WTC11 (cell line): ENCODE measurements around the gene SHD. TPM values are rescaled to one million over a fixed set of nuclear protein-coding genes. Genes with fewer than 3 reads are reported as not detected.
"Not testable (repeated sequence)": the region's sequence is repeated elsewhere in the genome, so short reads cannot be mapped to it uniquely, and the experiment has no call there.

ENCODE experiments used
- ATAC-seq: fragments of 200-7000 bp; cut with Tn5 transposase; 2 replicates; pipeline ENCODE4 v1.10.0; 2021; ENCODE audit warnings: mild to moderate bottlenecking, moderate library complexity
- CTCF ChIA-PET: fragments of 300-600 bp; sonication (Branson Sonifier 250); formaldehyde crosslinking; loops from one replicate; lab custom pipeline; 2021; ENCODE audit warnings: antibody characterized with exemption; lab: Charles Lee
- POLR2A ChIA-PET: fragments of 350-600 bp; sonication (Branson Sonifier 250); formaldehyde crosslinking; loops from one replicate; lab custom pipeline; 2021; ENCODE audit warnings: antibody characterized with exemption; lab: Charles Lee
- DNase-seq: peaks from one replicate; pipeline ENCODE4 v3.0.0; 2021; ENCODE audit warnings: low spot score
- H3K27ac Mint-ChIP-seq: 2 replicates; pipeline ENCODE4 v1.8.0; 2021; ENCODE audit warnings: mixed read lengths
- H3K27me3 Mint-ChIP-seq: 2 replicates; pipeline ENCODE4 v1.8.0; 2021; ENCODE audit warnings: low read depth, mild to moderate bottlenecking, moderate library complexity, mixed read lengths
- H3K36me3 Mint-ChIP-seq: 2 replicates; pipeline ENCODE4 v1.8.0; 2021; ENCODE audit warnings: mixed read lengths
- H3K4me1 Mint-ChIP-seq: 2 replicates; pipeline ENCODE4 v1.8.0; 2022; ENCODE audit warnings: mixed read lengths
- H3K4me3 Mint-ChIP-seq: 2 replicates; pipeline ENCODE4 v1.8.0; 2021; ENCODE audit warnings: mild to moderate bottlenecking, moderate library complexity, mixed read lengths
- H3K9me3 Mint-ChIP-seq: 2 replicates; pipeline ENCODE4 v1.8.0; 2021; ENCODE audit warnings: mixed read lengths
- EMX1 ChIP-seq: fragments of 250-450 bp; sonication (Bioruptor Pico); IDR thresholded peaks from 2 replicates; pipeline ENCODE4 v1.8.0; 2021; ENCODE audit warnings: mild to moderate bottlenecking
- ETV6 ChIP-seq: sonication (generic); formaldehyde crosslinking; IDR thresholded peaks from 2 replicates; pipeline ENCODE4 v1.8.1; 2022; ENCODE audit warnings: mild to moderate bottlenecking, missing genetic modification reagents
- FOXJ3 ChIP-seq: sonication (generic); formaldehyde crosslinking; IDR thresholded peaks from 2 replicates; pipeline ENCODE4 v1.9.0; 2021; ENCODE audit warnings: missing genetic modification reagents, mild to moderate bottlenecking, borderline replicate concordance
- FOXK1 ChIP-seq: sonication (generic); formaldehyde crosslinking; IDR thresholded peaks from 2 replicates; pipeline ENCODE4 v1.8.0; 2022; ENCODE audit warnings: mild to moderate bottlenecking, moderate library complexity, missing genetic modification reagents
- GRHL2 ChIP-seq: fragments of 250-450 bp; sonication (Bioruptor Pico); IDR thresholded peaks from 2 replicates; pipeline ENCODE4 v1.8.0; 2022; ENCODE audit warnings: mild to moderate bottlenecking, moderate library complexity; ENCODE audit not compliant: insufficient replicate concordance, severe bottlenecking
- JAZF1 ChIP-seq: fragments of 250-450 bp; sonication (Bioruptor Pico); IDR thresholded peaks from 2 replicates; pipeline ENCODE4 v1.9.0; 2021; ENCODE audit warnings: moderate library complexity, mild to moderate bottlenecking, inconsistent platforms
- NR1H2 ChIP-seq: sonication (generic); formaldehyde crosslinking; IDR thresholded peaks from 2 replicates; pipeline ENCODE4 v1.9.0; 2021; ENCODE audit warnings: mild to moderate bottlenecking, moderate library complexity, missing genetic modification reagents
- RORB ChIP-seq: fragments of 250-450 bp; sonication (Bioruptor Pico); IDR thresholded peaks from 2 replicates; pipeline ENCODE4 v1.9.0; 2021; ENCODE audit warnings: mild to moderate bottlenecking
- SOX15 ChIP-seq: fragments of 250-450 bp; sonication (Bioruptor Pico); IDR thresholded peaks from 2 replicates; pipeline ENCODE4 v1.9.0; 2021; ENCODE audit warnings: mild to moderate bottlenecking
- ZNF416 ChIP-seq: fragments of 250-450 bp; sonication (Bioruptor Pico); IDR thresholded peaks from 2 replicates; pipeline ENCODE4 v1.9.0; 2021; ENCODE audit warnings: mild to moderate bottlenecking, inconsistent platforms
- ZNF671 ChIP-seq: fragments of 250-450 bp; sonication (Bioruptor Pico); IDR thresholded peaks from 2 replicates; pipeline ENCODE4 v1.8.0; 2021; ENCODE audit warnings: mild to moderate bottlenecking
- total RNA-seq: library from RNA; stranded (reverse); gene quantifications from 3 replicates; pipeline ENCODE4 v1.2.3, GENCODE V29; 2021
- TF ChIP-seq, protein P1 (sequence below): sonication (generic); formaldehyde crosslinking; IDR thresholded peaks from 2 replicates; pipeline ENCODE4 v1.8.0; 2022; ENCODE audit warnings: missing genetic modification reagents
- TF ChIP-seq, protein P2 (sequence below): sonication (generic); formaldehyde crosslinking; IDR thresholded peaks from 2 replicates; pipeline ENCODE4 v1.8.1; 2023; ENCODE audit warnings: mild to moderate bottlenecking, missing genetic modification reagents
- TF ChIP-seq, protein P3 (sequence below): sonication (generic); formaldehyde crosslinking; IDR thresholded peaks from 2 replicates; pipeline ENCODE4 v1.8.0; 2023; ENCODE audit warnings: missing genetic modification reagents
- TF ChIP-seq, protein P4 (sequence below): fragments of 250-450 bp; sonication (Bioruptor Pico); IDR thresholded peaks from 2 replicates; pipeline ENCODE4 v1.9.0; 2021; ENCODE audit warnings: moderate library complexity, mild to moderate bottlenecking, inconsistent platforms, borderline replicate concordance
- TF ChIP-seq, protein P5 (sequence below): fragments of 250-450 bp; sonication (Bioruptor Pico); IDR thresholded peaks from 2 replicates; pipeline ENCODE4 v2.1.2; 2022; ENCODE audit warnings: mild to moderate bottlenecking, moderate library complexity
- TF ChIP-seq, protein P6 (sequence below): sonication (generic); formaldehyde crosslinking; IDR thresholded peaks from 2 replicates; pipeline ENCODE4 v1.8.1; 2022; ENCODE audit warnings: mild to moderate bottlenecking, missing genetic modification reagents, moderate library complexity, borderline replicate concordance
- TF ChIP-seq, protein P7 (sequence below): sonication (generic); formaldehyde crosslinking; IDR thresholded peaks from 2 replicates; pipeline ENCODE4 v1.8.0; 2023; ENCODE audit warnings: mild to moderate bottlenecking, missing genetic modification reagents
- TF ChIP-seq, protein P8 (sequence below): sonication (generic); formaldehyde crosslinking; conservative IDR thresholded peaks from 2 replicates; pipeline ENCODE4 v1.8.1; 2022; ENCODE audit warnings: mild to moderate bottlenecking, missing genetic modification reagents

The SHD gene
- total RNA-seq, 1 experiment from 2014 or later = 3.4 TPM

DNA sequence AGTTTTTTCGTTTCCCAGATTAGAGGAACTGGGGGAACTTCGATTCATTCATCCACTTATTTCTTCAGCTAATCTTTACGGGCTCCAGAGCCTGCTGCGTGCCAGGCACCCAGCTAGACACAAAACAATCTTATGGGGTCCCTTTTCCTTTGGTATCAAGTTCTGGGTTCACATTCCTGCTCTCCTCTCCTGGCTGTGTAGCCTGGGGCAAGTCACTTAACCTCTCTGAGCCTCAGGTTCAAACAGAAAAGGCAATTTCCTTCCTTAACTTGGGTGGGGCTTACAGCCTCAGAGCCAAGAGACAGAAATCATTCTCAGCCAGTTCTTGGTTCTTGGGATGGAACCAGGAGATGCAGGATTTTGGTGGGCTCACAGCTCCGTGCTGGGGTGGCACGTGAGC lies 5.9 kb downstream of the SHD start (continued):
- TF ChIP-seq, protein P1, sequence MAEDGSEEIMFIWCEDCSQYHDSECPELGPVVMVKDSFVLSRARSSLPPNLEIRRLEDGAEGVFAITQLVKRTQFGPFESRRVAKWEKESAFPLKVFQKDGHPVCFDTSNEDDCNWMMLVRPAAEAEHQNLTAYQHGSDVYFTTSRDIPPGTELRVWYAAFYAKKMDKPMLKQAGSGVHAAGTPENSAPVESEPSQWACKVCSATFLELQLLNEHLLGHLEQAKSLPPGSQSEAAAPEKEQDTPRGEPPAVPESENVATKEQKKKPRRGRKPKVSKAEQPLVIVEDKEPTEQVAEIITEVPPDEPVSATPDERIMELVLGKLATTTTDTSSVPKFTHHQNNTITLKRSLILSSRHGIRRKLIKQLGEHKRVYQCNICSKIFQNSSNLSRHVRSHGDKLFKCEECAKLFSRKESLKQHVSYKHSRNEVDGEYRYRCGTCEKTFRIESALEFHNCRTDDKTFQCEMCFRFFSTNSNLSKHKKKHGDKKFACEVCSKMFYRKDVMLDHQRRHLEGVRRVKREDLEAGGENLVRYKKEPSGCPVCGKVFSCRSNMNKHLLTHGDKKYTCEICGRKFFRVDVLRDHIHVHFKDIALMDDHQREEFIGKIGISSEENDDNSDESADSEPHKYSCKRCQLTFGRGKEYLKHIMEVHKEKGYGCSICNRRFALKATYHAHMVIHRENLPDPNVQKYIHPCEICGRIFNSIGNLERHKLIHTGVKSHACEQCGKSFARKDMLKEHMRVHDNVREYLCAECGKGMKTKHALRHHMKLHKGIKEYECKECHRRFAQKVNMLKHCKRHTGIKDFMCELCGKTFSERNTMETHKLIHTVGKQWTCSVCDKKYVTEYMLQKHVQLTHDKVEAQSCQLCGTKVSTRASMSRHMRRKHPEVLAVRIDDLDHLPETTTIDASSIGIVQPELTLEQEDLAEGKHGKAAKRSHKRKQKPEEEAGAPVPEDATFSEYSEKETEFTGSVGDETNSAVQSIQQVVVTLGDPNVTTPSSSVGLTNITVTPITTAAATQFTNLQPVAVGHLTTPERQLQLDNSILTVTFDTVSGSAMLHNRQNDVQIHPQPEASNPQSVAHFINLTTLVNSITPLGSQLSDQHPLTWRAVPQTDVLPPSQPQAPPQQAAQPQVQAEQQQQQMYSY (CRISPR knock-in tag) = no peak
- no peak for TF ChIP-seq EMX1
- TF ChIP-seq, protein P2, sequence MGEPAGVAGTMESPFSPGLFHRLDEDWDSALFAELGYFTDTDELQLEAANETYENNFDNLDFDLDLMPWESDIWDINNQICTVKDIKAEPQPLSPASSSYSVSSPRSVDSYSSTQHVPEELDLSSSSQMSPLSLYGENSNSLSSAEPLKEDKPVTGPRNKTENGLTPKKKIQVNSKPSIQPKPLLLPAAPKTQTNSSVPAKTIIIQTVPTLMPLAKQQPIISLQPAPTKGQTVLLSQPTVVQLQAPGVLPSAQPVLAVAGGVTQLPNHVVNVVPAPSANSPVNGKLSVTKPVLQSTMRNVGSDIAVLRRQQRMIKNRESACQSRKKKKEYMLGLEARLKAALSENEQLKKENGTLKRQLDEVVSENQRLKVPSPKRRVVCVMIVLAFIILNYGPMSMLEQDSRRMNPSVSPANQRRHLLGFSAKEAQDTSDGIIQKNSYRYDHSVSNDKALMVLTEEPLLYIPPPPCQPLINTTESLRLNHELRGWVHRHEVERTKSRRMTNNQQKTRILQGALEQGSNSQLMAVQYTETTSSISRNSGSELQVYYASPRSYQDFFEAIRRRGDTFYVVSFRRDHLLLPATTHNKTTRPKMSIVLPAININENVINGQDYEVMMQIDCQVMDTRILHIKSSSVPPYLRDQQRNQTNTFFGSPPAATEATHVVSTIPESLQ (CRISPR knock-in tag) = no peak

DNA sequence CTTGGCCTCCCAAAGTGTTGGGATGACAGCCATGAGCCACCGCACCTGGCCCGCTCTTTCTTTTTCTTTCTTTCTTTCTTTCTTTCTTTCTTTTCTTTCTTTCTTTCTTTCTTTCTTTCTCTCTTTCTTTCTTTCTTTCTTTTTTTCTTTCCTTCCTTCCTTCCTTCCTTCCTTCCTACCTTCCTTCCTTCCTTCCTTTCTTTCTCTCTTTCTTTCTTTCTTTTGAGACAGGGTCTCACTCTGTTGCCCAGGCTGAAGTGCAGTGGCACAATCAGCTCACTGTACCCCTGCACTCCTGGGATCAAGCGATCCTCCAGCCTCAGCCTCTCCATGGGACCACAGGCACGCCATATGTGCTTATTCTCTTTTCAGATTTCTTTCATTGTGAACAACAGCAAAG lies 7.1 kb downstream of the SHD start:
- POLR2A ChIA-PET, ATAC-seq, H3K27ac Mint-ChIP-seq, H3K4me3 Mint-ChIP-seq, H3K36me3 Mint-ChIP-seq, H3K9me3 Mint-ChIP-seq, H3K4me1 Mint-ChIP-seq, DNase-seq: not testable (repeated sequence)
- CTCF ChIA-PET = interaction anchor here (1.0 to 3.9 kb wide), 2 partner anchors 19 to 56 kb away, joined by 4 to 11 read pairs; no protein-coding TSS in a partner anchor
- peaks cover 40% of the 10 kb centered on the region for H3K27me3 Mint-ChIP-seq

DNA sequence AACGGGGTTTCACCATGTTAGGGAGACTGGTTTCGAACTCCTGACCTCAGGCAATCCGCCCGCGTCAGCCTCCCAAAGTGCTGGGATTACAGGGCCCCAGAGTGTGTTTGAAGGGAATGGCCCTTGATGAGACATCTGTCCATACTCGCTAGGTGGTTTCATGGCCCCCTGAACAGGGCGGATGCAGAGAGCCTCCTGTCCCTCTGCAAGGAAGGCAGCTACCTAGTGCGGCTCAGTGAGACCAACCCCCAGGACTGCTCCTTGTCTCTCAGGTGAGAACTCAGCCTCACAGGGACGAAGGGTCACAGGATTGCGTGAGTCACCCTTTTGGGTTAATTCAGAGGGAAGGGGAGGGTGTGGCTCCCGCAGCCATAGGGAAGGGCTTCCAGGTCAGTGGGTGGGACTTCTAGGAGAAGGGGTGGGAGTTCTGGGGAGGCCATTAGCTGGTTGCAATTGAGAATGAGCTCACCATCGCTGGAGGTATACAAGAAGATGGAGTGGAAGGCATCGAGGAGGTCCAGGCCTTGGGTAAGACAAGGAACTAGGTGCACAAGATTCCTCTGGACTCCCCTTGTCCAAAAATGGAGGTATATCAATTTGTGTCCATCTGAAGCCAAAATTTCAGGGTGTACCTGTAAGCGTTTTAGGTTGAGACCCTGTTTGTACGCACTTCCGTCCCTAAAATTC lies 9.2 kb downstream of the SHD start:
- DNase-seq = no peak
- H3K27ac Mint-ChIP-seq = 0 out of 2 replicates have a peak overlapping the region, but pooled peaks have one; percentile 74
- no peak for TF ChIP-seq ETV6 (CRISPR knock-in tag)
- TF ChIP-seq, protein P3, sequence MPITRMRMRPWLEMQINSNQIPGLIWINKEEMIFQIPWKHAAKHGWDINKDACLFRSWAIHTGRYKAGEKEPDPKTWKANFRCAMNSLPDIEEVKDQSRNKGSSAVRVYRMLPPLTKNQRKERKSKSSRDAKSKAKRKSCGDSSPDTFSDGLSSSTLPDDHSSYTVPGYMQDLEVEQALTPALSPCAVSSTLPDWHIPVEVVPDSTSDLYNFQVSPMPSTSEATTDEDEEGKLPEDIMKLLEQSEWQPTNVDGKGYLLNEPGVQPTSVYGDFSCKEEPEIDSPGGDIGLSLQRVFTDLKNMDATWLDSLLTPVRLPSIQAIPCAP (CRISPR knock-in tag) = no peak
- no peak for TF ChIP-seq ZNF416 (CRISPR knock-in tag)
- TF ChIP-seq, protein P4, sequence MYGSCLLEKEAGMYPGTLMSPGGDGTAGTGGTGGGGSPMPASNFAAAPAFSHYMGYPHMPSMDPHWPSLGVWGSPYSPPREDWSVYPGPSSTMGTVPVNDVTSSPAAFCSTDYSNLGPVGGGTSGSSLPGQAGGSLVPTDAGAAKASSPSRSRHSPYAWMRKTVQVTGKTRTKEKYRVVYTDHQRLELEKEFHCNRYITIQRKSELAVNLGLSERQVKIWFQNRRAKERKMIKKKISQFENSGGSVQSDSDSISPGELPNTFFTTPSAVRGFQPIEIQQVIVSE = no peak
- no peak for TF ChIP-seq FOXK1 (CRISPR knock-in tag)
- no peak for TF ChIP-seq RORB
- no peak for TF ChIP-seq FOXJ3
- TF ChIP-seq, protein P5, sequence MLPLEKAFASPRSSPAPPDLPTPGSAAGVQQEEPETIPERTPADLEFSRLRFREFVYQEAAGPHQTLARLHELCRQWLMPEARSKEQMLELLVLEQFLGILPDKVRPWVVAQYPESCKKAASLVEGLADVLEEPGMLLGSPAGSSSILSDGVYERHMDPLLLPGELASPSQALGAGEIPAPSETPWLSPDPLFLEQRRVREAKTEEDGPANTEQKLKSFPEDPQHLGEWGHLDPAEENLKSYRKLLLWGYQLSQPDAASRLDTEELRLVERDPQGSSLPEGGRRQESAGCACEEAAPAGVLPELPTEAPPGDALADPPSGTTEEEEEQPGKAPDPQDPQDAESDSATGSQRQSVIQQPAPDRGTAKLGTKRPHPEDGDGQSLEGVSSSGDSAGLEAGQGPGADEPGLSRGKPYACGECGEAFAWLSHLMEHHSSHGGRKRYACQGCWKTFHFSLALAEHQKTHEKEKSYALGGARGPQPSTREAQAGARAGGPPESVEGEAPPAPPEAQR = no peak
- TF ChIP-seq NR1H2 = no peak
- no peak for TF ChIP-seq SOX15 (CRISPR knock-in tag)
- TF ChIP-seq ZNF671 = no peak
- TF ChIP-seq, protein P6, sequence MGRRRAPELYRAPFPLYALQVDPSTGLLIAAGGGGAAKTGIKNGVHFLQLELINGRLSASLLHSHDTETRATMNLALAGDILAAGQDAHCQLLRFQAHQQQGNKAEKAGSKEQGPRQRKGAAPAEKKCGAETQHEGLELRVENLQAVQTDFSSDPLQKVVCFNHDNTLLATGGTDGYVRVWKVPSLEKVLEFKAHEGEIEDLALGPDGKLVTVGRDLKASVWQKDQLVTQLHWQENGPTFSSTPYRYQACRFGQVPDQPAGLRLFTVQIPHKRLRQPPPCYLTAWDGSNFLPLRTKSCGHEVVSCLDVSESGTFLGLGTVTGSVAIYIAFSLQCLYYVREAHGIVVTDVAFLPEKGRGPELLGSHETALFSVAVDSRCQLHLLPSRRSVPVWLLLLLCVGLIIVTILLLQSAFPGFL (CRISPR knock-in tag) = no peak
- TF ChIP-seq, protein P7, sequence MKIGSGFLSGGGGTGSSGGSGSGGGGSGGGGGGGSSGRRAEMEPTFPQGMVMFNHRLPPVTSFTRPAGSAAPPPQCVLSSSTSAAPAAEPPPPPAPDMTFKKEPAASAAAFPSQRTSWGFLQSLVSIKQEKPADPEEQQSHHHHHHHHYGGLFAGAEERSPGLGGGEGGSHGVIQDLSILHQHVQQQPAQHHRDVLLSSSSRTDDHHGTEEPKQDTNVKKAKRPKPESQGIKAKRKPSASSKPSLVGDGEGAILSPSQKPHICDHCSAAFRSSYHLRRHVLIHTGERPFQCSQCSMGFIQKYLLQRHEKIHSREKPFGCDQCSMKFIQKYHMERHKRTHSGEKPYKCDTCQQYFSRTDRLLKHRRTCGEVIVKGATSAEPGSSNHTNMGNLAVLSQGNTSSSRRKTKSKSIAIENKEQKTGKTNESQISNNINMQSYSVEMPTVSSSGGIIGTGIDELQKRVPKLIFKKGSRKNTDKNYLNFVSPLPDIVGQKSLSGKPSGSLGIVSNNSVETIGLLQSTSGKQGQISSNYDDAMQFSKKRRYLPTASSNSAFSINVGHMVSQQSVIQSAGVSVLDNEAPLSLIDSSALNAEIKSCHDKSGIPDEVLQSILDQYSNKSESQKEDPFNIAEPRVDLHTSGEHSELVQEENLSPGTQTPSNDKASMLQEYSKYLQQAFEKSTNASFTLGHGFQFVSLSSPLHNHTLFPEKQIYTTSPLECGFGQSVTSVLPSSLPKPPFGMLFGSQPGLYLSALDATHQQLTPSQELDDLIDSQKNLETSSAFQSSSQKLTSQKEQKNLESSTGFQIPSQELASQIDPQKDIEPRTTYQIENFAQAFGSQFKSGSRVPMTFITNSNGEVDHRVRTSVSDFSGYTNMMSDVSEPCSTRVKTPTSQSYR = no peak
- no peak for TF ChIP-seq JAZF1 (CRISPR knock-in tag)
- TF ChIP-seq, protein P8, sequence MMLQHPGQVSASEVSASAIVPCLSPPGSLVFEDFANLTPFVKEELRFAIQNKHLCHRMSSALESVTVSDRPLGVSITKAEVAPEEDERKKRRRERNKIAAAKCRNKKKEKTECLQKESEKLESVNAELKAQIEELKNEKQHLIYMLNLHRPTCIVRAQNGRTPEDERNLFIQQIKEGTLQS (CRISPR knock-in tag) = no peak
- TF ChIP-seq GRHL2 = no peak

More for the DNA sequence above, 9.2 kb downstream of the SHD start:
- H3K36me3 Mint-ChIP-seq = no peaks in the 10 kb centered on the region
- peak; percentile 8; the same call in 1 of the 2 replicates for ATAC-seq
- H3K4me3 Mint-ChIP-seq = no peak overlapping the region
- ChIA-PET POLR2A (no interaction called here), CTCF (interaction anchor here (0.6 to 3.9 kb wide), 3 partner anchors 21 to 97 kb away, joined by 3 to 11 read pairs (median 4); no protein-coding TSS in a partner anchor)
- peaks cover 7% of the 10 kb centered on the region; the same call in 1 of the 2 replicates for H3K4me1 Mint-ChIP-seq
- H3K9me3 Mint-ChIP-seq = no peaks in the 10 kb centered on the region
- H3K27me3 Mint-ChIP-seq = peaks cover 21% of the 10 kb centered on the region
